Measurements from ENCODE around the gene KCNV2. TPM values are rescaled to one million over a fixed set of nuclear protein-coding genes. Genes with fewer than 3 reads are reported as not detected.

Gene KCNV2
- total and polyA plus RNA-seq, 12 donors, result not detected

- intact Hi-C loops (cut with DNase I), result no loop called here
- Histone ChIP-seq H3K36me3 (replicated peaks in 1 of 2) (no peaks in the 10 kb centered on the region), H3K4me3 (no peak overlapping the region), H3K27ac (no peak overlapping the region), H3K9me3 (replicated peaks in 1 of 3) (no peaks in the 10 kb centered on the region), H3K4me1 (replicated peaks in 1 of 2) (peaks cover 0 to 7% of the 10 kb centered on the region in 2 donors), H3K27me3 (no peaks in the 10 kb centered on the region)
- TF ChIP-seq CTCF (IDR thresholded peaks at IDR 0.05), result peak; percentile 42 to 85 (median 74)
- TF ChIP-seq POLR2A (IDR thresholded peaks at IDR 0.05), result no peak
- DNase-seq, result peak; percentile 41 to 74 (median 52)
- 15 to 21% (median 19%) methylated on average over 5 of the region's 5 CpGs for WGBS, 4 donors
Measured at GRCh38 chr9:2727966-2728613, 10.8 kb downstream of the KCNV2 start.

DNA sequence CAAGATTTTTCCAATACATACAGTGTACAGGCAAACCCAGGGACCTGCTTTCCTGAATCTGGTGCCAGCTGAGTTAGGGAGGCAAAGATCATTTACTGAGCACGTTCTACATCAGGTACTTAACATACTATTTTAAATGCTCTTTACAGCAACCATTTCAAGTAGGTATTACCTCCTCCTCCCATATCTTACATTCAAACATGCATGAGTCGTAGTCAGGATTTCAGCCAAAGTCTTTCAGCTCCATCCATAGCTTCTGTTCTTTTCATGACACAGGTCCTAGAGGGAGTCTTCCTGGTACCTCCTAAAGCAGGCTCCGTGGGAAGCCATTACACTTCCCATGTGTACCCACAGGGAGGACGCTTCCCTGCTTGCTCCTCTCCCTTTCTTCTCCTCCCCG lies 11.7 kb downstream of the KCNV2 start:
- H3K27ac ChIP-seq, result no peak overlapping the region
- intact Hi-C loops (cut with DNase I), result no loop called here
- DNase-seq, result no peak

DNA sequence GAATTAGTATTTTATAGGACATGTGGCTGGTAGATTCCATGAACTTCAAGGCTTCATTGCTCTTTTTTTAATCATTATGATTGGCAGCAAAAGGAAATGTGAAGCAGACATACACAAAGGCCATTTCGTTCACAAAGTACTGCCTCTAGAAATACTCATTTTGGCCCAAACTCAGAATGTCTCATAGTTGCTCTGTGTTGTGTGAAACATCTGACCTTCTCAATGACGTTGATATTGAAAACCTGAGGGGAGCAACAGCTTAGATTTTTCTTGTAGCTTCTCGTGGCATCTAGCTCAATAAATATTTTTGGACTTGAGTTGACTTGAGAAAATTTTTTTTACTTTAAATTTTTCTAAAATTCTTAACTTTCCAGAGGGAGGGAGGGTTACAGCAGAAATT lies 12.4 kb downstream of the KCNV2 start:
- no peak overlapping the region for H3K27ac ChIP-seq
- 34 to 44% (median 39%) methylated on average over 3 of the region's 3 CpGs for WGBS, 4 donors
- intact Hi-C loops (cut with DNase I), result no loop called here
- no peak for DNase-seq
- peaks cover 0 to 7% of the 10 kb centered on the region in 2 donors for H3K4me1 ChIP-seq (replicated peaks in 1 of 2)
- TF ChIP-seq CTCF (IDR thresholded peaks at IDR 0.05), result no peak
- no peak for TF ChIP-seq POLR2A (IDR thresholded peaks at IDR 0.05)
- H3K27me3 ChIP-seq, result no peaks in the 10 kb centered on the region
- no peaks in the 10 kb centered on the region for H3K36me3 ChIP-seq (replicated peaks in 1 of 2)
- H3K4me3 ChIP-seq, result no peak overlapping the region
- H3K9me3 ChIP-seq (replicated peaks in 1 of 3), result no peaks in the 10 kb centered on the region

More for the DNA sequence above, 11.7 kb downstream of the KCNV2 start:
- no peaks in the 10 kb centered on the region for H3K27me3 ChIP-seq
- WGBS, 4 donors, result 91 to 96% (median 94%) methylated on average over 5 of the region's 5 CpGs
- TF ChIP-seq POLR2A (IDR thresholded peaks at IDR 0.05), result no peak
- TF ChIP-seq CTCF (IDR thresholded peaks at IDR 0.05), result no peak
- H3K36me3 ChIP-seq (replicated peaks in 1 of 2), result no peaks in the 10 kb centered on the region
- H3K9me3 ChIP-seq (replicated peaks in 1 of 3), result no peaks in the 10 kb centered on the region
- H3K4me1 ChIP-seq (replicated peaks in 1 of 2), result peaks cover 0 to 7% of the 10 kb centered on the region in 2 donors
- H3K4me3 ChIP-seq, result no peak overlapping the region

DNA sequence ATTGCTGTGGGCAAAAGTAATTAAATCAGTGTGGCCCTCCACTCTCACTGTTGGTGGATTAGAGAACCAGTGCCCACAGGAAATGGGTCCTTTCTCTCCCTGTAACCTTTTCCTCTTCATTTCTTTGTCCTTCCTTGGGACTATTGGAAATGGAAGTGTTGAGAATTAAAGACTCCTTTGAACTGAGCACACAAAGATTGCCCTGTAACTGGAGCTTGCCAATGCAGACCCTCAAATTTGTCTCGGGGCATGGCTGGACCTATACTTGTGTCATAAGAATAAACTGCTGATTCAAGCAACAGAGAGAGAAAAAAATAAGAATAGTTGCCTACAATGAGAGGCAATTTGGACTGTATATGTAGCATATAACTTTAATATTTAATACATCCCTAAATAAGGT lies 13.7 kb downstream of the KCNV2 start:
- intact Hi-C loops (cut with DNase I), result no loop called here
- DNase-seq, result no peak
- TF ChIP-seq POLR2A (IDR thresholded peaks at IDR 0.05), result no peak
- TF ChIP-seq CTCF (IDR thresholded peaks at IDR 0.05), result no peak
- Histone ChIP-seq H3K4me1 (replicated peaks in 1 of 2) (peaks cover 0 to 7% of the 10 kb centered on the region in 2 donors), H3K4me3 (no peak overlapping the region), H3K27me3 (no peaks in the 10 kb centered on the region), H3K36me3 (replicated peaks in 1 of 2) (no peaks in the 10 kb centered on the region), H3K27ac (no peak overlapping the region), H3K9me3 (replicated peaks in 1 of 3) (no peaks in the 10 kb centered on the region)
- 93 to 100% (median 98%) methylated on average over 1 of the region's 1 CpG for WGBS, 4 donors

All from adrenal gland (tissue), 12 donors.